Prostate gland (tissue), 2 donors: ENCODE measurements around the gene URI1.

ENCODE experiments used
- POLR2A ChIP-seq: fragments of 450-650 bp; IDR thresholded peaks from one replicate; pipeline ENCODE4 v1.6.1; 2016; ENCODE audit warnings: antibody characterized with exemption, mild to moderate bottlenecking
- POLR2AphosphoS5 ChIP-seq: sonication (generic); formaldehyde crosslinking; IDR thresholded peaks from one replicate; pipeline ENCODE4 v1.6.1; 2017; ENCODE audit warnings: antibody characterized with exemption
- TF ChIP-seq, protein P1 (sequence below), 4 experiments: fragments of 200-600 bp in 2 of 4; fragments of 450-650 bp in 2 of 4; sonication (generic) in 2 of 4; IDR thresholded peaks; 1 replicate in 3 of 4; 2 replicates in 1 of 4; pipeline ENCODE4 v1.5.1; 2016 to 2019; ENCODE audit warnings: antibody characterized with exemption in 4 of 4, mild to moderate bottlenecking in 2 of 4, moderate library complexity in 2 of 4

GRCh38 chr19:29969891-29970290 lies 27.9 kb downstream of the URI1 start:
- TF ChIP-seq POLR2A, result no peak
- TF ChIP-seq, protein P1, sequence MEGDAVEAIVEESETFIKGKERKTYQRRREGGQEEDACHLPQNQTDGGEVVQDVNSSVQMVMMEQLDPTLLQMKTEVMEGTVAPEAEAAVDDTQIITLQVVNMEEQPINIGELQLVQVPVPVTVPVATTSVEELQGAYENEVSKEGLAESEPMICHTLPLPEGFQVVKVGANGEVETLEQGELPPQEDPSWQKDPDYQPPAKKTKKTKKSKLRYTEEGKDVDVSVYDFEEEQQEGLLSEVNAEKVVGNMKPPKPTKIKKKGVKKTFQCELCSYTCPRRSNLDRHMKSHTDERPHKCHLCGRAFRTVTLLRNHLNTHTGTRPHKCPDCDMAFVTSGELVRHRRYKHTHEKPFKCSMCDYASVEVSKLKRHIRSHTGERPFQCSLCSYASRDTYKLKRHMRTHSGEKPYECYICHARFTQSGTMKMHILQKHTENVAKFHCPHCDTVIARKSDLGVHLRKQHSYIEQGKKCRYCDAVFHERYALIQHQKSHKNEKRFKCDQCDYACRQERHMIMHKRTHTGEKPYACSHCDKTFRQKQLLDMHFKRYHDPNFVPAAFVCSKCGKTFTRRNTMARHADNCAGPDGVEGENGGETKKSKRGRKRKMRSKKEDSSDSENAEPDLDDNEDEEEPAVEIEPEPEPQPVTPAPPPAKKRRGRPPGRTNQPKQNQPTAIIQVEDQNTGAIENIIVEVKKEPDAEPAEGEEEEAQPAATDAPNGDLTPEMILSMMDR (IDR thresholded peaks at IDR 0.05), result no peak
- no peak for TF ChIP-seq POLR2AphosphoS5
